Upper lobe of left lung (tissue), 4 donors: ENCODE results near the gene KCTD1.

Experiments
- EP300 ChIP-seq, 4 donors: sonication (generic); formaldehyde crosslinking; IDR thresholded peaks; one replicate each; pipeline ENCODE4 v1.5.1; 2017; ENCODE audit warnings: antibody characterized with exemption in 4 of 4, control low read depth in 2 of 4
- POLR2A ChIP-seq, 4 donors: fragments of 450-650 bp; IDR thresholded peaks; one replicate each; pipeline ENCODE4 v1.5.1; 2016 to 2017; ENCODE audit warnings: antibody characterized with exemption in 4 of 4, mild to moderate bottlenecking in 2 of 4
- POLR2AphosphoS5 ChIP-seq, 2 donors: sonication (generic); formaldehyde crosslinking; IDR thresholded peaks; one replicate each; pipeline ENCODE4 v1.5.1; 2017; ENCODE audit warnings: antibody characterized with exemption in 2 of 2
- TF ChIP-seq, protein P1 (sequence below), 6 experiments: fragments of 450-650 bp in 4 of 6; fragments of 200-600 bp in 2 of 6; sonication (generic) in 2 of 6; IDR thresholded peaks; one replicate each; pipeline ENCODE4 v1.5.1; 2016 to 2019; ENCODE audit warnings: antibody characterized with exemption in 6 of 6

- TF ChIP-seq POLR2A (IDR thresholded peaks at IDR 0.05): no peak
- TF ChIP-seq, protein P1, sequence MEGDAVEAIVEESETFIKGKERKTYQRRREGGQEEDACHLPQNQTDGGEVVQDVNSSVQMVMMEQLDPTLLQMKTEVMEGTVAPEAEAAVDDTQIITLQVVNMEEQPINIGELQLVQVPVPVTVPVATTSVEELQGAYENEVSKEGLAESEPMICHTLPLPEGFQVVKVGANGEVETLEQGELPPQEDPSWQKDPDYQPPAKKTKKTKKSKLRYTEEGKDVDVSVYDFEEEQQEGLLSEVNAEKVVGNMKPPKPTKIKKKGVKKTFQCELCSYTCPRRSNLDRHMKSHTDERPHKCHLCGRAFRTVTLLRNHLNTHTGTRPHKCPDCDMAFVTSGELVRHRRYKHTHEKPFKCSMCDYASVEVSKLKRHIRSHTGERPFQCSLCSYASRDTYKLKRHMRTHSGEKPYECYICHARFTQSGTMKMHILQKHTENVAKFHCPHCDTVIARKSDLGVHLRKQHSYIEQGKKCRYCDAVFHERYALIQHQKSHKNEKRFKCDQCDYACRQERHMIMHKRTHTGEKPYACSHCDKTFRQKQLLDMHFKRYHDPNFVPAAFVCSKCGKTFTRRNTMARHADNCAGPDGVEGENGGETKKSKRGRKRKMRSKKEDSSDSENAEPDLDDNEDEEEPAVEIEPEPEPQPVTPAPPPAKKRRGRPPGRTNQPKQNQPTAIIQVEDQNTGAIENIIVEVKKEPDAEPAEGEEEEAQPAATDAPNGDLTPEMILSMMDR (IDR thresholded peaks at IDR 0.05): no peak
- no peak for TF ChIP-seq POLR2AphosphoS5 (IDR thresholded peaks at IDR 0.05)
- TF ChIP-seq EP300 (IDR thresholded peaks at IDR 0.05): no peak
Observed at GRCh38 chr18:26471027-26471426, 77.3 kb downstream of the KCTD1 start.
